Muscle layer of duodenum (tissue), 2 donors: Measurements from ENCODE around the gene ANTXR1.

Experiments used
- H3K27ac ChIP-seq: one replicate; pipeline ENCODE4 v1.7.0; 2013; ENCODE audit warnings: mild to moderate bottlenecking, low read length
- H3K27me3 ChIP-seq: one replicate; pipeline ENCODE4 v1.7.0; 2013; ENCODE audit warnings: low read depth, mild to moderate bottlenecking, control low read depth, low read length
- H3K36me3 ChIP-seq, 2 donors: one replicate each; pipeline ENCODE4 v1.7.0; 2013; ENCODE audit warnings: low read length in 2 of 2, control low read depth in 1 of 2, mild to moderate bottlenecking in 1 of 2; ENCODE audit not compliant: insufficient read depth in 2 of 2, control insufficient read depth in 1 of 2
- H3K4me1 ChIP-seq, 2 donors: one replicate each; pipeline ENCODE4 v1.7.0; 2013; ENCODE audit warnings: low read length in 2 of 2, mild to moderate bottlenecking in 2 of 2, control low read depth in 1 of 2, moderate library complexity in 1 of 2; ENCODE audit not compliant: insufficient read depth in 2 of 2, control insufficient read depth in 1 of 2
- H3K4me3 ChIP-seq, 2 donors: one replicate each; pipeline ENCODE4 v1.7.0; 2013; ENCODE audit warnings: low read length in 2 of 2, low read depth in 1 of 2, mild to moderate bottlenecking in 1 of 2
- H3K9me3 ChIP-seq, 2 donors: one replicate each; pipeline ENCODE4 v1.7.0; 2013; ENCODE audit warnings: low read length in 2 of 2, control low read depth in 1 of 2, mild to moderate bottlenecking in 1 of 2; ENCODE audit not compliant: control insufficient read depth in 1 of 2
- donor health status: healthy.

The ANTXR1 gene

GRCh38 chr2:69060938-69061501, 48.0 kb downstream of the ANTXR1 start:
- peaks cover 0 to 8% of the 10 kb centered on the region in 2 donors for H3K4me1 ChIP-seq
- no peak overlapping the region for H3K27ac ChIP-seq
- no peaks in the 10 kb centered on the region for H3K36me3 ChIP-seq
- no peaks in the 10 kb centered on the region for H3K27me3 ChIP-seq
- no peak overlapping the region for H3K4me3 ChIP-seq
- no peaks in the 10 kb centered on the region for H3K9me3 ChIP-seq

DNA sequence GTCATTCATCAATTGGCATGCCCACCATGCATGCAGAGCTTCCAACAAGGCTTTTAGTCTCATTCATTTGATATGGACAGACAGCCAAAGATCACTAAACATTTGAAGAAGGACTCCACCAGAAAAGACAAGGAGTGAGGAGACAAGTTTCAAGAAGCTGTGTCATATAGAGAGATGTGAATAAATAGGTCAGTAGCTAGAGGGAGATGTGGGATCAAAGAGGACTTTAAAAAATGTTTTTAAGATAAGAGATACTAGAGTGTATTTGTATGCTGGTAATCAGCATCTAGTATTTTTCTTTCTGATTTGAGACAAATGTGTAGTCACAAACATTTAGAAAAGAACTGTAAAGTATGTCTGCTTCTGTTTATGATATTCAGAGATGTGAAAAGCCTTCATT, 48.5 kb downstream of the ANTXR1 start:
- Histone ChIP-seq H3K9me3 (no peaks in the 10 kb centered on the region), H3K4me3 (no peak overlapping the region), H3K27ac (no peak overlapping the region), H3K27me3 (no peaks in the 10 kb centered on the region), H3K4me1 (peaks cover 0 to 8% of the 10 kb centered on the region in 2 donors), H3K36me3 (no peaks in the 10 kb centered on the region)

DNA sequence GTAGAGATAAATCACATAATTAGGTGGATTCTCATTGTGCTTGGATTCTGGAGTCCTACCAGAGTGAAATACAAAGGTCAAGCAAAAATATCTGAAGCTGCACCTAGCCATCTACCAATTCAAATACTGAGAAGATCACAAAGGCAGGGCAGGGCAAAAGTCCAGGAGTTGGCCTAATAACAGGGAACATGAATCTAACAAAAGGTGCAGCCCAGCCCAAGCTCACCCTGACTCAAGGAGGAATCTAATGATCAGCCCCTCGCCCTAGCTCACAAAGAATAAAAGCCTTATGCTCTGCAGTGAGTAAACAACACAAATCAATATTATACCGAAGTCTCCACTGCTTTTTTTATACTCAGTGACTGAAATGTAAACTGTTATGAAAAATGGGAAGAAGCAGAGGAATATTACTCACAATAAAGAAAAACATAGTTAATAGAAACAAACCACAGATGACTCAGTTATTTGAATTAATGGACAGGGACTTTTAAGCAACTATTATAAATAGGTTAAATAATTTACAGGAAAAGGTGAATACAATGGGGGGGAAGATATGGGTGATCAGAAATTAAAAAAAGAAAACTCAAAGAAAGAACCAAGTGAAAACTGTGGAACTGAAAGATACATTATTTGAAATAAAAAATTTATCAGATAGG, 49.5 kb downstream of the ANTXR1 start:
- H3K27ac ChIP-seq: no peak overlapping the region
- H3K4me3 ChIP-seq: no peak overlapping the region
- H3K9me3 ChIP-seq: no peaks in the 10 kb centered on the region
- peaks cover 0 to 15% of the 10 kb centered on the region in 2 donors for H3K4me1 ChIP-seq
- H3K36me3 ChIP-seq: no peaks in the 10 kb centered on the region
- H3K27me3 ChIP-seq: no peaks in the 10 kb centered on the region

- no peaks in the 10 kb centered on the region for H3K9me3 ChIP-seq
- no peak overlapping the region for H3K27ac ChIP-seq
- H3K27me3 ChIP-seq: no peaks in the 10 kb centered on the region
- no peaks in the 10 kb centered on the region for H3K36me3 ChIP-seq
- H3K4me3 ChIP-seq: no peak overlapping the region
- H3K4me1 ChIP-seq: peaks cover 0 to 18% of the 10 kb centered on the region in 2 donors
Measured at GRCh38 chr2:69065735-69066336, 52.9 kb downstream of the ANTXR1 start.

DNA sequence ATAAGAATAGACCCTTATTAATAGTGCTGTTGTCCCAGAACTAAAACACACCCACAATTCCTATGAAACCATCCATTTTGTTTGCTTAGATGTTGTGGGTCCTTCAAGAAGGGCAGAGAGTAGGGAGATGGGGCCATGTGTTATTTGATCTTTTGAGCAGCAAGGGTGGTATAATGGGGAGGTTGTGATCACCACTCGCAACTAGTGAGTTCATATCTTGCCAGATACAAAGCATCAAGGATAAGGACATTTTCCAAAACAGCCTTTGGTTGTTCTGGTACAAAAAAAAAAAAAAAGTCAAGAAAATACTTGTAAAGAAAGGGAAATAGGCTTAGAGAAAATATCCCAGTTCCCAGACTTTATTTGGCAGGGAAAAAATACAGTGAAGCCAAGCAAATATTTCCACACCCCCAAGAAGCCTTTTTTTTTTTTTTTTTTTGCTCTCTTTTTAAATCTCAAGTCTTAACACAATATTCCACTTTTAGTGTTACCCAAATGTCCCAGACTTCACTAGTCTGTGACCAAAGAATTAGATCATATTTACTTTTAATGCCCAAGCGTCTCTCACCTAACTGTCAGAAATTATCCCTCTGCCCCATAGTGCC, 54.1 kb downstream of the ANTXR1 start:
- Histone ChIP-seq H3K4me1 (peaks cover 0 to 14% of the 10 kb centered on the region in 2 donors), H3K36me3 (no peaks in the 10 kb centered on the region), H3K4me3 (no peak overlapping the region), H3K27ac (no peak overlapping the region), H3K27me3 (no peaks in the 10 kb centered on the region), H3K9me3 (no peaks in the 10 kb centered on the region)

- peaks cover 0 to 10% of the 10 kb centered on the region in 2 donors for H3K4me1 ChIP-seq
- H3K4me3 ChIP-seq: no peak overlapping the region
- no peaks in the 10 kb centered on the region for H3K9me3 ChIP-seq
- no peak overlapping the region for H3K27ac ChIP-seq
- H3K27me3 ChIP-seq: no peaks in the 10 kb centered on the region
- no peaks in the 10 kb centered on the region for H3K36me3 ChIP-seq
Measured at GRCh38 chr2:69067866-69068265, 54.9 kb downstream of the ANTXR1 start.

GRCh38 chr2:69070969-69071368, 58.0 kb downstream of the ANTXR1 start:
- Histone ChIP-seq H3K4me1 (peaks cover 0 to 10% of the 10 kb centered on the region in 2 donors), H3K27ac (no peak overlapping the region), H3K27me3 (no peaks in the 10 kb centered on the region), H3K4me3 (no peak overlapping the region), H3K9me3 (no peaks in the 10 kb centered on the region), H3K36me3 (no peaks in the 10 kb centered on the region)

GRCh38 chr2:69073928-69074570, 61.1 kb downstream of the ANTXR1 start:
- H3K4me1 ChIP-seq: no peaks in the 10 kb centered on the region
- H3K9me3 ChIP-seq: no peaks in the 10 kb centered on the region
- no peak overlapping the region for H3K27ac ChIP-seq
- H3K27me3 ChIP-seq: no peaks in the 10 kb centered on the region
- H3K36me3 ChIP-seq: peaks cover 0 to 20% of the 10 kb centered on the region in 2 donors
- H3K4me3 ChIP-seq: no peak overlapping the region

DNA sequence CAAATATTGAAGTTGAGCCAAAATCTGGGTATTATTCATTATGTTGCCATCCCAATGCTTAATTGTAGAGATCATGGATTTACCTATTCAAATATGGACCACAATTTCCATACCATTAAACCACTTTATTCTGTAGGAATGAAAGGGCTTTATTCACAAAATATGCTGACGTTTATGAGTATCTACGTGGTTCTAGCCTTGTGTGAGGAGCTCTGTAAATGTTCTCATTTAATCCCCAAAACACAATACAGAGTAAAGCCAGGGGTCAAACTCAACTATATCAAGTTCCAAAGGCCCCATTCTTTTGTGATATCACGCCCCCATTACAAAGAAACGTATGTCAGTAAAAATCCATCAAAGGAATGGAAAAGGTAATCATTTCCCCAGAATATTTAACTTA, 61.9 kb downstream of the ANTXR1 start:
- no peaks in the 10 kb centered on the region for H3K4me1 ChIP-seq
- H3K9me3 ChIP-seq: no peaks in the 10 kb centered on the region
- H3K27me3 ChIP-seq: no peaks in the 10 kb centered on the region
- no peak overlapping the region for H3K27ac ChIP-seq
- H3K4me3 ChIP-seq: no peak overlapping the region
- H3K36me3 ChIP-seq: peaks cover 0 to 22% of the 10 kb centered on the region in 2 donors

DNA sequence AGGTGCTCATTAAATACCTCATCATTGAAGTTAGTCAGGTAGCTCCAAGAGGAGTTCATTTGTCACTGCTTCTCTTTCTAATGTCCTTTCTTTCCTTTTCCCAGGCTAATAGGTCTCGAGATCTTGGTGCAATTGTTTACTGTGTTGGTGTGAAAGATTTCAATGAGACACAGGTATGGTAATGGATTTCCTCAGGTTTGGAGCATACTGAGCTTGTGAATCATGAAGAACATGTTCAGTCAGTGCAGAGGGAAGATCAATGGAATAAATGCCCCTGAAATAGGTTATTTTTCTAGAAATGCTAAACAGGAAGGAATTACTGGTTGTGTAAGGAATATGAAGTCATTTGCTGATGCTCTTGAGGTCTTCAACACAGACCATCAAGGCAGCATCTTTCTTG, 62.5 kb downstream of the ANTXR1 start:
- Histone ChIP-seq H3K4me3 (no peak overlapping the region), H3K36me3 (peaks cover 0 to 22% of the 10 kb centered on the region in 2 donors), H3K9me3 (no peaks in the 10 kb centered on the region), H3K27ac (no peak overlapping the region), H3K27me3 (no peaks in the 10 kb centered on the region), H3K4me1 (no peaks in the 10 kb centered on the region)

- Histone ChIP-seq H3K27ac (no peak overlapping the region), H3K9me3 (no peaks in the 10 kb centered on the region), H3K4me1 (no peaks in the 10 kb centered on the region)
Measured at GRCh38 chr2:69076601-69077000, 63.6 kb downstream of the ANTXR1 start.

More at GRCh38 chr2:69076601-69077000, 63.6 kb downstream of the ANTXR1 start:
- Histone ChIP-seq H3K36me3 (peaks cover 0 to 22% of the 10 kb centered on the region in 2 donors), H3K27me3 (no peaks in the 10 kb centered on the region), H3K4me3 (no peak overlapping the region)
